ENCODE data around the gene INMT. TPM values are rescaled to one million over a fixed set of nuclear protein-coding genes. Genes with fewer than 3 reads are reported as not detected.
"Not testable (repeated sequence)": the region's sequence is repeated elsewhere in the genome, so short reads cannot be mapped to it uniquely, and the experiment has no call there.

INMT gene
- 5.2 and 5.9 TPM in 2 replicates for total RNA-seq

DNA sequence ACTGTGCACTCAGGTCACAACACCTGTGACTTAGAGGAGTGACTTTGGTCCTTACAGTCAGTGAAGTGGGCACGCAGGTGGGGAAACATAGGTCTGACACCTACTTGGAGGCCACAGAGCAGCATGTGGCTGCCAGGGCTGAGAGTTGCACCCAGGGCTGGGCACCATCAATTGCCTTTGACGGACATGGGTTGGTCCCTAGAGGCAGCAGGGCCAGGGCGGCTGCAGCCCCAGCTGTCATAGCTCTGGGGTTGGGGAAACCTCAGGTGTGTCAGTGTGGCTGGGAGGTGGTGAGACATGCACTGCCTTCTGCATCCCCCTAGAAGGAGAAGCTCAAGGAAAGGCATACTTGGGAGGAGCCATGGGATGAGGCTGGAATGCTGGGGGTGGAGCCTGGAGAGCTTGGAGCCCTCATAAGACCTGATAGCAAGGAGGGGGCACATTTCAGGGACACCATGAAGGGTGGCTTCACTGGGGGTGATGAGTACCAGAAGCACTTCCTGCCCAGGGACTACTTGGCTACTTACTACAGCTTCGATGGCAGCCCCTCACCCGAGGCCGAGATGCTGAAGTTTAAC lies at the start of gene INMT:
Gene INMT (plus strand): TSS at position 440 of the 578 bp plus-strand sequence. CDS start 16 bp downstream, at position 456.
- intact Hi-C loops (cut with micrococcal nuclease) = no loop called here

DNA sequence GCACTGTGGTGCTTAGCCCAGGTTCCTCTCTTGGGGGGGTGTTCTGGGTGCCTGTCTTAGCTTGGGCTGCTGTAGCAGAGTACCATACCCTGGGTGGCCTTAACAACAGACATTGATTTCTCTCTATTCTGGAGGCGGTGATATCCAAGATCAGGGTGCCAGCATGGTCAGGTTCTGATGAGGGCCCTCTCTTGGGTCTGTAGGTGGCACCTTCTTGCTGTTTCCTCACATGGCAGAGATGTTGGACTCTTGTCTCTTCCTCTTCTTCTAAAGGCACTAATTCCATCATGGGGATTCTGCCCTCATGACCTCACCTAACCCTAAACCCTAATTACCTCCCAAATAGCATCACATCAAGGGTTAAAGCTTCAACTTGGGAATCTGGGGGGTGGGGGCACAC lies 49.7 kb upstream of the INMT start:
- intact Hi-C loops (cut with micrococcal nuclease) = loop anchor here (1.0 kb wide), 2 partner anchors 25 to 38 kb away; no protein-coding TSS in a partner anchor

GRCh38 chr7:30703756-30704155 lies 48.2 kb upstream of the INMT start:
- intact Hi-C loops (cut with micrococcal nuclease) = no loop called here

DNA sequence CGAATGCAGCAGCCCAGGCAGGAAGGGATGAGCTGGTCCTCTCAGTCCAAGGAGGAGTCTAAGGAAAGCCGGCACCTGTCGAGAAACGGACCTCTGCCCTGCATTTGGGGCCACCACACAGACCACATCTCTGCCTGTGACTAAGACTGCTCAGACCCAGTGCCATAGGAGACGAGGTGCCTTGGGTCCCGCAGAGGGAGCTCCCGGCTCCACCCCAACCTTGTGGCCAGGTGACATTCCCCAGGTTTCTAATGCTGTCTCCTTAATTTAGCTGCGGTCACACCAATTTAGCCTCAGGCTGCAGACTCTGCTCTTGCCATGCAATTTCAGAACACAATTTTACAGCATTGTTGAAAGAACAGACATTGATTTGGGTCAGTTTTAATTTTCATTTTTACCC lies 46.9 kb upstream of the INMT start:
- intact Hi-C loops (cut with micrococcal nuclease) = no loop called here

DNA sequence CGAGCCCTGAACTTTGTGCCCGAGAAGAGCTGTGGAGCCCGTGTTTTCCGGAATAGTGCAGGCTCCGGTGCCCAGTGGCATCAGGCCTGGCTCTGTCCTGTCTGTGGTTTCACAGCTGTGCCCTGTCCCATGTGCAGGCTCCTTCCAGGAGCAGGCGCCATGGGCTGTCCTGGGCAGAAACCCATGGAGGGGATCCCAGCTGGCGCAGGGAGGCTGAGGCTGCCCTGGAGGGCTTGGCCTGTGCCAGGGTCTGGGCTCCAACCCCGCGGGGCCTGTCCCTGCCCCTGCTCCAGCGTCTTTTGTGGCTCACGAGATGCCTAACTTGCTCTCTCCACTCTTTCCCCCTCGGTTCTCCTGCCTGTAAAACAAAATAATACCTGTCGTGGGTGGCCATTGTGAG lies 46.3 kb upstream of the INMT start:
- intact Hi-C loops (cut with micrococcal nuclease) = no loop called here

DNA sequence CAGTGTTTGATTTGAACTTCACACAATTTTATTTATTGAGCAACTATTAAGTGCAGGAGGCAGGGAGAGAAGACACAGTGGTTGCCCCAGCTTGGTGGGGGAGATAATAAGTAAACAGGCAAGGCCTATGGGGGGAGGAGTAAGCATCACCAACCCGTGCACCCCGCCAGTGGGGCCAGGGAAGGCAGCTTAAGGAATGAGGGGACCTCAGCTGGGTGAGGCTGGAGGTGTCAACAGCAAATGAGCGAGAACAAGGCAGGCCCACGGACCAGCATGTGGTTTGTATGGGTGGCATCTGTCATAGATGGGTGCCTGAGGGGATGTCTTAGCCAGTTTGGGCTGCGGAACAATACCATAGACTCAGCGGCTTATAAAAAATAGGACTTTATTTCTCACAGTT lies 45.6 kb upstream of the INMT start:
- intact Hi-C loops (cut with micrococcal nuclease) = no loop called here

DNA sequence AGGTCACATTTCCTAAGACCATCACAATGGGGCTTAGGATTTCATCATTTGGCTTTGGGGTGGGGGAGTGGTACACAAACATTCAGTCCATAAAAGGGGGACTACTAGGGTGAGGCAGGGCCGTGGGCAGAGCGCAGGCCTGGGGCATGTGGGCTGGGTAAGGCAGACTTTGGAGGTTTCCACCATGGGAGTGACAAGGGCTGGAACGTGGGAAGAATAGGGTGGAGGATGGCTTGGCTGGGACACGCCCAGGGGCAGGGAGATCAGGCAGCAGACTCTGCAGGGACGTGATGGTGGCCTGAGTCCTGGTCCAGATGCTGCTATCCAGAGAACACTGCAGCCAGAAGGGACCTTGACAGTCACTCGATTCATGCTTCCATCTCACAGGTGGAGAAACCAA lies 45.0 kb upstream of the INMT start:
- intact Hi-C loops (cut with micrococcal nuclease) = no loop called here

- intact Hi-C loops (cut with micrococcal nuclease) = no loop called here
These were observed 44.3 kb upstream of the INMT start for GRCh38 chr7:30707391-30708357.

- intact Hi-C loops (cut with micrococcal nuclease) = no loop called here
These were observed 43.5 kb upstream of the INMT start for GRCh38 chr7:30708412-30708811.

- intact Hi-C loops (cut with micrococcal nuclease) = no loop called here
These were observed 43.0 kb upstream of the INMT start for GRCh38 chr7:30708983-30709382.

- intact Hi-C loops (cut with micrococcal nuclease) = no loop called here
These were observed 42.4 kb upstream of the INMT start for GRCh38 chr7:30709549-30709948.

DNA sequence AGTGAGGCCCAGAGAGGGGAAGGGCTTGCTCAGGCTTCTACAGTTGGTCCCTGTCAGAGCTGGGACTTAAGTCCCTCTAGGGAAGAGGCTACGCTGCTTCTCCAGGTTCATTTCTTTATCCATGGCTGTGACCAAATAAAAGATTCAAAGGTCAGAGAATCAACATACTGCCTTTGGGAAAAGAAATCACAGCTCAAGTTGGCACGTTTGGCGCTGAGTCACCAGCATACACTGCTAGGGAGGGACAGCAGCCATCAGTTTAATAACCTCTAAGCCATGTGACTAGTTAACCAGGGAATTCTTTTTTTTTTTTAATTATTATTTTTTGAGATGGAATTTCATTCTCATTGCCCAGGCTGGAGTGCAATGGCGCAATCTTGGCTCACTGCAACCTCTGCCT lies 41.3 kb upstream of the INMT start:
- intact Hi-C loops (cut with micrococcal nuclease) = no loop called here

DNA sequence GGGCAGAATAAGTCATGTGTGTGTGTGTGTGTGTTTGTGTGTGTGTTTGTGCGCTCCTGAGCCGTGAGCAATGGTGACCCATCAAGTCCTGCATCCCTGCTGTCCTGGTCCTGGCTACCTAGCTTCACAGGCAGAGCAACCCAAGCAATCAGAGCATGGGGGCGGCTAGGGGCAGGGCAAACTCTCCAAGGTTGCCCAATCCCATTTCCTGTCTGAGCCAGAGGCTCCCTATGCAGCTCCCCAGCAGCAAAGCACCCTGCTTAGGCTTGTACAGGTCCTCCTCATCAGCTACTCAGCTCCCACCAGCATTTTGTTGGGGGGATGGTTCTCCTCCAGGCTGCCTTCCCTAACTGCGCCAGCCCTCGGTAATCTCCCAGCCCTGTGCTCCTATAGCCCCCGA lies 38.5 kb upstream of the INMT start:
- intact Hi-C loops (cut with micrococcal nuclease) = no loop called here

DNA sequence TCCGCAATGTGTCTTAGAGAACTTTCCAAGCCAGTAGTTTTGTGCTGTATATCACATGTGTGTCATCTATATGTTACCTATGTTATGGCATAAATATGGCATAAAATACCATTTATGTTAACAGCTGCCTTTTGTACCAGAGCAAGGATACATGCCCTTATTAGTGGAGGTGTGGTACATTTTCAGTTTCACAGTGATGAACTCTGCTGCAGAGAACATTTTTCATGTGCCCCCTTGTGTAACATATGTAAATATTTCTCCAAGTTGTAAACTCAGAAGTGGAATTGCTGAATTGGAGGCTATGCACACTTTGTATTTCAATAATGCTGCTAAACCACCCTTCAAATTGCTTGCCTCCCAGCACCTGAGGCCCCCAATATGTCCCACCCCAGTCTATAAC lies 37.8 kb upstream of the INMT start:
- intact Hi-C loops (cut with micrococcal nuclease) = no loop called here

DNA sequence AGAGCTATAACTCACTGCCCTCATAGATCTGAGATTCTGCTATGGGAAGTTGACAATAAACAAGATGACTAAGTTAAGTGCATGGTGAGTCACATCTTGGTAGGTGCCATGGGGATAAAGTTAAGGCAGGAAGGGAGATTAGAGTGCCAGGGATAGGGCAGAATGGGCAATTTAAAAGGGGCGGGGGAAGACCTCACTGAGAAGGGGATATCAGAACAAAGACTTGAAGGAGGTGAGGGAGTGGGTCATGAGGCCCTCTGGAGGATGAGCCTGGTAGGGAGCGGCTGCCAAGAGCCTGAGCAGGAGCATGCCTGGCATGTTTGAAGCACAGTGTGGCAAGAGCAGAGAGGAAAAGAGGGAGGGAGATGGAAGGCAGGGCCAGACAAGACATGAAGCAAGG lies 34.8 kb upstream of the INMT start:
- intact Hi-C loops (cut with micrococcal nuclease) = no loop called here

DNA sequence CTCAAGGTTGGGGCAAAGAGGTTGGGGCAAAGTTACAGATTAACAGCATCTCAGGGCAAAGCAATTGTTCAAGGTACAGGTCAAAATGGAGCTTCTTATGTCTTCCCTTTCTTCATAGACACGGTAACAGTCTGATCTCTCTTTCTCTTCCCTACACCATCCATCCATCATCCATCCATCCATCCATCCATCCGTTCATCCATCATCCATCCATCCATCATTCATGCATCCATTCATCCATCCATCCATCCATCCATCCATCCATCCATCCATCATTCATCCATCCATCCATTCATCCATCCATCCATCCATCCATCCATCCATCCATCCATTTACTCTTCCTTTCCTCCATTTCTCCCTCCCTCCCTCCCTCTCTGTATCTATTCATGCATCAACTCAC lies 32.5 kb upstream of the INMT start:
- intact Hi-C loops (cut with micrococcal nuclease) = not testable (repeated sequence)

DNA sequence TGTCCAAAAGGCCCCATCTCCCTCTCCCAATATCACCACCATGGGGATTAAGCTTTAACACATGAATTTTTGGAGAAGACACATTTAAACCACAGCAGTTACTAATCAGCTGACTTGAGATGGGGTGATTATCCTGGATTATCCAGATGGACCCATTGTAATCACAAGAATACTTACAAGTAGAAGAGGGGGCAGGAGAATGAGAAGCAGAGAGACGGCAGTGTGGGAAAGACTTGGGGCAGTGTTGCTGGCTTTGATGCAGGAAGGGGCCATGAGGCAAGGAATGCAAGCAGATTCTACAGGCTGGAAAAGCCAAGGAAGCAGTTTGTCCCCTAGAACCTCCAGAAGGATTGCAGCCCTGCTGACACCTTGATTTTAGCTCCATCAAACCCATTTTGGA lies 30.7 kb upstream of the INMT start:
- intact Hi-C loops (cut with micrococcal nuclease) = no loop called here

- intact Hi-C loops (cut with micrococcal nuclease) = no loop called here
These were observed 29.7 kb upstream of the INMT start for GRCh38 chr7:30722187-30722586.

- intact Hi-C loops (cut with micrococcal nuclease) = no loop called here
These were observed 29.3 kb upstream of the INMT start for GRCh38 chr7:30722671-30723070.

GRCh38 chr7:30723776-30724175 lies 28.2 kb upstream of the INMT start:
- intact Hi-C loops (cut with micrococcal nuclease) = no loop called here

GRCh38 chr7:30726296-30727006 lies 25.5 kb upstream of the INMT start:
- intact Hi-C loops (cut with micrococcal nuclease) = loop anchor here (1.0 to 2.0 kb wide), 8 partner anchors 12 to 700 kb away; partner anchors contain the start of genes FKBP14, GARS1, GGCT and MINDY4

Measured in T-helper 1 cell treated with Interleukin-12 subunit alpha and Interleukin-12 subunit beta and Interleukin-4 antibody, amounts not matched to agents 30 ng/mL and 1 ng/mL, for 36 hours (primary cell).